HG03521 (cell line): Measurements from ENCODE around the gene MGST2.

Source experiments
- ATAC-seq: cut with Tn5 transposase; IDR thresholded peaks from one replicate; pipeline ENCODE4 v1.9.1; 2021; ENCODE audit warnings: mild to moderate bottlenecking, moderate library complexity; ENCODE audit not compliant: unreplicated experiment

The MGST2 gene

GRCh38 chr4:139735381-139736273 lies 70.0 kb downstream of the MGST2 start:
- ATAC-seq: no peak

GRCh38 chr4:139736274-139736660 lies 70.6 kb downstream of the MGST2 start:
- ATAC-seq: no peak

GRCh38 chr4:139736661-139737060 lies 71.0 kb downstream of the MGST2 start:
- ATAC-seq: no peak

GRCh38 chr4:139738846-139739613 lies 73.4 kb downstream of the MGST2 start:
- ATAC-seq: no peak

- no peak for ATAC-seq
Observed at GRCh38 chr4:139740121-139740520, 74.5 kb downstream of the MGST2 start.

- no peak for ATAC-seq
Observed at GRCh38 chr4:139740531-139741041, 75.0 kb downstream of the MGST2 start.

GRCh38 chr4:139743027-139743426 lies 77.4 kb downstream of the MGST2 start:
- ATAC-seq: no peak

GRCh38 chr4:139744232-139744631 lies 78.6 kb downstream of the MGST2 start:
- no peak for ATAC-seq

GRCh38 chr4:139745111-139745639 lies 79.6 kb downstream of the MGST2 start:
- ATAC-seq: no peak

- no peak for ATAC-seq
Observed at GRCh38 chr4:139746431-139747171, 81.0 kb downstream of the MGST2 start.

GRCh38 chr4:139749338-139749737 lies 83.7 kb downstream of the MGST2 start:
- no peak for ATAC-seq

- no peak for ATAC-seq
Observed at GRCh38 chr4:139749835-139750498, 84.3 kb downstream of the MGST2 start.

GRCh38 chr4:139753686-139754085 lies 88.1 kb downstream of the MGST2 start:
- ATAC-seq: no peak
